Panc1 (cell line): ENCODE data around the gene CIDEA. TPM values are rescaled to one million over a fixed set of nuclear protein-coding genes. Genes with fewer than 3 reads are reported as not detected.
A peak's percentile ranks its signal among the peaks of the same experiment; 100 is the strongest.

Experiments
- ATAC-seq: fragments of 200-7000 bp; cut with Tn5 transposase; 2 replicates; pipeline ENCODE4 v1.9.1; 2020; ENCODE audit warnings: mild to moderate bottlenecking, moderate library complexity
- BruUV-seq: library from RNA; stranded (reverse); fragments of 400-500 nt; replicated peaks from 2 replicates; lab custom pipeline; 2021; lab: Mats Ljungman, UMichigan
- CTCF ChIA-PET: fragments of 300-600 bp; sonication (Branson Sonifier 250); formaldehyde crosslinking; loops from one replicate; lab custom pipeline; 2022; ENCODE audit warnings: antibody characterized with exemption; lab: Charles Lee
- POLR2A ChIA-PET: fragments of 300-600 bp; sonication (Branson Sonifier 250); formaldehyde crosslinking; loops from one replicate; lab custom pipeline; 2022; ENCODE audit warnings: antibody characterized with exemption; lab: Charles Lee
- DNase-seq: peaks from one replicate; pipeline ENCODE4 v3.0.0-alpha.2; 2010; ENCODE audit warnings: low read depth, low spot score
- H3K27ac ChIP-seq: 2 replicates; pipeline ENCODE4 v1.5.1; 2011; ENCODE audit warnings: mild to moderate bottlenecking, low read length, inconsistent platforms
- H3K27me3 ChIP-seq: fragments of 200-500 bp; sonication (Bioruptor generic); 2 replicates; pipeline ENCODE4 v1.6.0; 2014; ENCODE audit warnings: low read length, inconsistent platforms; ENCODE audit not compliant: control insufficient read depth, insufficient read depth
- H3K36me3 ChIP-seq: fragments of 200-500 bp; sonication (Bioruptor generic); 2 replicates; pipeline ENCODE4 v1.5.1; 2014; ENCODE audit warnings: inconsistent platforms, mild to moderate bottlenecking, low read length, moderate library complexity; ENCODE audit not compliant: control insufficient read depth, insufficient read depth
- H3K4me1 ChIP-seq: 2 replicates; pipeline ENCODE4 v1.5.1; 2011; ENCODE audit warnings: inconsistent platforms, mild to moderate bottlenecking, low read length, moderate library complexity; ENCODE audit not compliant: control insufficient read depth, insufficient read depth
- H3K4me3 ChIP-seq, 2 experiments: 2 replicates each; pipeline ENCODE4 v1.5.1; 2011 to 2012; ENCODE audit warnings: low read depth in 2 of 2, low read length in 2 of 2, mild to moderate bottlenecking in 2 of 2, inconsistent platforms in 1 of 2, moderate library complexity in 1 of 2
- H3K9me3 ChIP-seq: fragments of 200-500 bp; sonication (Bioruptor generic); 2 replicates; pipeline ENCODE4 v1.5.1; 2014; ENCODE audit warnings: low read depth, mild to moderate bottlenecking, inconsistent platforms, low read length, moderate library complexity; ENCODE audit not compliant: control insufficient read depth, insufficient read depth
- CTCF ChIP-seq: fragments of 450-650 bp; IDR thresholded peaks from 2 replicates; pipeline ENCODE4 v1.5.1; 2017; ENCODE audit warnings: mild to moderate bottlenecking
- POLR2AphosphoS5 ChIP-seq: IDR thresholded peaks from 2 replicates; pipeline ENCODE4 v1.6.1; 2012; ENCODE audit warnings: mild to moderate bottlenecking, low read depth, low read length, moderate library complexity
- REST ChIP-seq, 2 experiments: IDR thresholded peaks; 2 replicates each; pipeline ENCODE4 v1.6.1; 2011 to 2012; ENCODE audit warnings: low read depth in 2 of 2, control low read depth in 1 of 2, low read length in 1 of 2, mild to moderate bottlenecking in 1 of 2, moderate library complexity in 1 of 2; ENCODE audit not compliant: insufficient read depth in 1 of 2
- SIN3A ChIP-seq: IDR thresholded peaks from 2 replicates; pipeline ENCODE4 v1.6.1; 2012; ENCODE audit warnings: low read depth, mild to moderate bottlenecking, low read length, moderate library complexity, borderline replicate concordance; ENCODE audit not compliant: insufficient read depth
- TCF7L2 ChIP-seq: IDR thresholded peaks from 2 replicates; pipeline ENCODE4 v1.6.1; 2011; ENCODE audit warnings: mild to moderate bottlenecking, low read depth, low read length, inconsistent platforms
- in situ Hi-C: cut with HindIII; loops from 2 replicates; pipeline ENCODE4 v1.10.0; 2016; ENCODE audit warnings: low sequenced_read_pairs, low pct_unique_long_range_greater_than_20kb
- intact Hi-C: fragments of 100-400 bp; cut with micrococcal nuclease; formaldehyde crosslinking; loops from one replicate; pipeline ENCODE4 v1.10.0; 2022; ENCODE audit not compliant: unreplicated experiment
- total RNA-seq: library from RNA; stranded (reverse); gene quantifications from one replicate; pipeline ENCODE4 v1.2.1, GENCODE V29; 2021; ENCODE audit not compliant: unreplicated experiment

Gene CIDEA
- total RNA-seq, 1 experiment from 2014 or later = not detected

GRCh38 chr18:12271376-12272235, 17.4 kb downstream of the CIDEA start:
- Histone ChIP-seq H3K36me3 (no peaks in the 10 kb centered on the region), H3K27ac (peak overlapping the region; percentile 81), H3K4me1 (0 out of 2 replicates have a peak, but pooled peaks cover 2% of the 10 kb centered on the region), H3K9me3 (no peaks in the 10 kb centered on the region), H3K27me3 (no peaks in the 10 kb centered on the region), H3K4me3 (peak overlapping the region; percentile 47 to 50)
- intact Hi-C loops (no loop called here), in situ Hi-C loops (no loop called here)
- ChIA-PET POLR2A (interaction anchor here (0.5 to 0.6 kb wide), 4 partner anchors 9 to 106 kb away, joined by 3 to 9 read pairs (median 3); partner anchors contain the start of gene AFG3L2), CTCF (interaction anchor here (0.6 to 0.9 kb wide), 8 partner anchors 28 to 1397 kb away, joined by 3 to 8 read pairs (median 3); no protein-coding TSS in a partner anchor)
- BruUV-seq = no TSS peak
- DNase-seq (peak; percentile 51), ATAC-seq (peak; percentile 99)
- peak; percentile 95 for TF ChIP-seq CTCF
- TF ChIP-seq POLR2AphosphoS5 = no peak
- TF ChIP-seq TCF7L2 = no peak
- no peak for TF ChIP-seq SIN3A
- no peak for TF ChIP-seq REST (IDR thresholded peaks at IDR 0.05; ENCODE audit: insufficient read depth in 1 of 2, low read depth in 2 of 2, low read length in 1 of 2)

- Histone ChIP-seq H3K9me3 (no peaks in the 10 kb centered on the region), H3K27me3 (no peaks in the 10 kb centered on the region), H3K4me1 (0 out of 2 replicates have a peak, but pooled peaks cover 2% of the 10 kb centered on the region), H3K36me3 (no peaks in the 10 kb centered on the region), H3K4me3 (no peak overlapping the region), H3K27ac (no peak overlapping the region)
- no peak for ATAC-seq
- TF ChIP-seq POLR2AphosphoS5 (no peak), TCF7L2 (no peak), REST (IDR thresholded peaks at IDR 0.05; ENCODE audit: insufficient read depth in 1 of 2, low read depth in 2 of 2, low read length in 1 of 2) (no peak), CTCF (no peak)
- intact Hi-C loops (no loop called here), in situ Hi-C loops (no loop called here)
- ChIA-PET POLR2A (no interaction called here), CTCF (no interaction called here)
- BruUV-seq = no TSS peak
- no peak for DNase-seq
Observed at GRCh38 chr18:12274793-12275192, 20.6 kb downstream of the CIDEA start.
